ENCODE measurements around the gene WNT11.

Gene WNT11

GRCh38 chr11:76148941-76149613 lies 57.2 kb downstream of the WNT11 start:
- Histone ChIP-seq H3K36me3 (ENCODE audit: control insufficient read depth, insufficient read depth, low read length) (no peaks in the 10 kb centered on the region), H3K4me1 (ENCODE audit: control insufficient read depth, insufficient read depth, low read length) (no peaks in the 10 kb centered on the region), H3K27me3 (ENCODE audit: control insufficient read depth, insufficient read depth, low read length) (no peaks in the 10 kb centered on the region), H3K4me3 (ENCODE audit: low read length) (peak overlapping the region; percentile 9), H3K9ac (ENCODE audit: low read length) (no peak overlapping the region), H3K27ac (ENCODE audit: low read depth, low read length) (no peak overlapping the region)

GRCh38 chr11:76148231-76148630 lies 58.1 kb downstream of the WNT11 start:
- Histone ChIP-seq H3K36me3 (ENCODE audit: control insufficient read depth, insufficient read depth, low read length) (no peaks in the 10 kb centered on the region), H3K4me3 (ENCODE audit: low read length) (no peak overlapping the region), H3K27me3 (ENCODE audit: control insufficient read depth, insufficient read depth, low read length) (no peaks in the 10 kb centered on the region), H3K4me1 (ENCODE audit: control insufficient read depth, insufficient read depth, low read length) (no peaks in the 10 kb centered on the region), H3K27ac (ENCODE audit: low read depth, low read length) (no peak overlapping the region), H3K9ac (ENCODE audit: low read length) (no peak overlapping the region)

- Histone ChIP-seq H3K4me1 (ENCODE audit: control insufficient read depth, insufficient read depth, low read length) (no peaks in the 10 kb centered on the region), H3K4me3 (ENCODE audit: low read length) (no peak overlapping the region), H3K27ac (ENCODE audit: low read depth, low read length) (no peak overlapping the region), H3K36me3 (ENCODE audit: control insufficient read depth, insufficient read depth, low read length) (no peaks in the 10 kb centered on the region), H3K9ac (ENCODE audit: low read length) (no peak overlapping the region), H3K27me3 (ENCODE audit: control insufficient read depth, insufficient read depth, low read length) (no peaks in the 10 kb centered on the region)
Observed at GRCh38 chr11:76147106-76147740, 59.1 kb downstream of the WNT11 start.

GRCh38 chr11:76143274-76143673 lies 63.0 kb downstream of the WNT11 start:
- H3K36me3 ChIP-seq (ENCODE audit: control insufficient read depth, insufficient read depth, low read length) = peaks cover 6% of the 10 kb centered on the region
- H3K4me3 ChIP-seq (ENCODE audit: low read length) = no peak overlapping the region
- no peak overlapping the region for H3K9ac ChIP-seq (ENCODE audit: low read length)
- H3K4me1 ChIP-seq (ENCODE audit: control insufficient read depth, insufficient read depth, low read length) = no peaks in the 10 kb centered on the region
- H3K27ac ChIP-seq (ENCODE audit: low read depth, low read length) = no peak overlapping the region
- no peaks in the 10 kb centered on the region for H3K27me3 ChIP-seq (ENCODE audit: control insufficient read depth, insufficient read depth, low read length)

- peaks cover 6% of the 10 kb centered on the region for H3K36me3 ChIP-seq (ENCODE audit: control insufficient read depth, insufficient read depth, low read length)
- no peaks in the 10 kb centered on the region for H3K27me3 ChIP-seq (ENCODE audit: control insufficient read depth, insufficient read depth, low read length)
- H3K4me3 ChIP-seq (ENCODE audit: low read length) = no peak overlapping the region
- no peaks in the 10 kb centered on the region for H3K4me1 ChIP-seq (ENCODE audit: control insufficient read depth, insufficient read depth, low read length)
- no peak overlapping the region for H3K9ac ChIP-seq (ENCODE audit: low read length)
- no peak overlapping the region for H3K27ac ChIP-seq (ENCODE audit: low read depth, low read length)
Observed at GRCh38 chr11:76141901-76142588, 64.3 kb downstream of the WNT11 start.

GRCh38 chr11:76140912-76141574 lies 65.3 kb downstream of the WNT11 start:
- Histone ChIP-seq H3K4me1 (ENCODE audit: control insufficient read depth, insufficient read depth, low read length) (no peaks in the 10 kb centered on the region), H3K27me3 (ENCODE audit: control insufficient read depth, insufficient read depth, low read length) (no peaks in the 10 kb centered on the region), H3K4me3 (ENCODE audit: low read length) (no peak overlapping the region), H3K36me3 (ENCODE audit: control insufficient read depth, insufficient read depth, low read length) (peaks cover 6% of the 10 kb centered on the region), H3K9ac (ENCODE audit: low read length) (no peak overlapping the region), H3K27ac (ENCODE audit: low read depth, low read length) (no peak overlapping the region)

GRCh38 chr11:76139314-76139713 lies 67.0 kb downstream of the WNT11 start:
- Histone ChIP-seq H3K27me3 (ENCODE audit: control insufficient read depth, insufficient read depth, low read length) (no peaks in the 10 kb centered on the region), H3K36me3 (ENCODE audit: control insufficient read depth, insufficient read depth, low read length) (peaks cover 6% of the 10 kb centered on the region), H3K4me3 (ENCODE audit: low read length) (no peak overlapping the region), H3K9ac (ENCODE audit: low read length) (no peak overlapping the region), H3K27ac (ENCODE audit: low read depth, low read length) (no peak overlapping the region), H3K4me1 (ENCODE audit: control insufficient read depth, insufficient read depth, low read length) (no peaks in the 10 kb centered on the region)

Measured in rectal smooth muscle tissue (tissue), 1 donor.